Measurements from ENCODE around the gene SORCS1.
"Not testable (repeated sequence)": the region's sequence is repeated elsewhere in the genome, so short reads cannot be mapped to it uniquely, and the experiment has no call there.

Gene SORCS1

GRCh38 chr10:107037192-107038122 is 127.0 kb downstream of the SORCS1 start:
- no peak for DNase-seq

GRCh38 chr10:107033799-107034422 is 130.6 kb downstream of the SORCS1 start:
- no peak for DNase-seq

DNA sequence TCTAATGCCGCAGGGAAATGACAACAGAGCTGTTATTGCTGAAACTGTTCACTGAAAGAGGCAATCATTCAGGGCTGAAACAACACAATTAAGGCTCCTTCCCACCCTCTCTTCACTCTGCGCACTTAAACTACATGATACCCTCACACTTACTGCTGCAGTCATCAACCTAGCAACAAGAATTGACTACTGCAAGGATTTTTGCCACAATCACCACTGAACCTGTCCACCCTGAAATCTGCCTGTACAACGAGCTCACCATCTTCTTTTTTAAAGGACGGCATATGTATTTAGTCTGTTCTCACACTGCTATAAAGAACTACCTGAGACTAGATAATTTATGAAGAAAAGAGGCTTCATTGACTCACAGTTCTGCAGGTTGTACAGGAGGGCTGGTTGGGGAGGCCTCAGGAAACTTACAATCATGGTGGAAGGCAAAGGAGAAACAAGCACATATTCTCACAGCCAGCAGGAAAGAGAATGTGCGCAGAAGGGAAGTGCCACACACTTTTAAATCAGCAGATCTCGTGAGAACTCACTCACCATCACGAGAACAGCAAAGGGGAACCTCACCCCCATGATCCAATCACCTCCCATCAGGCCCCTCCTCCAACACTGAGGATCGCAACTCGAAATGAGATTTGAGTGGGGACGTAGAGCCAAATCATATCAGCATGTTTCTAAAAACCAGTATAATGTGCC is 131.7 kb downstream of the SORCS1 start:
- no peak for DNase-seq

DNA sequence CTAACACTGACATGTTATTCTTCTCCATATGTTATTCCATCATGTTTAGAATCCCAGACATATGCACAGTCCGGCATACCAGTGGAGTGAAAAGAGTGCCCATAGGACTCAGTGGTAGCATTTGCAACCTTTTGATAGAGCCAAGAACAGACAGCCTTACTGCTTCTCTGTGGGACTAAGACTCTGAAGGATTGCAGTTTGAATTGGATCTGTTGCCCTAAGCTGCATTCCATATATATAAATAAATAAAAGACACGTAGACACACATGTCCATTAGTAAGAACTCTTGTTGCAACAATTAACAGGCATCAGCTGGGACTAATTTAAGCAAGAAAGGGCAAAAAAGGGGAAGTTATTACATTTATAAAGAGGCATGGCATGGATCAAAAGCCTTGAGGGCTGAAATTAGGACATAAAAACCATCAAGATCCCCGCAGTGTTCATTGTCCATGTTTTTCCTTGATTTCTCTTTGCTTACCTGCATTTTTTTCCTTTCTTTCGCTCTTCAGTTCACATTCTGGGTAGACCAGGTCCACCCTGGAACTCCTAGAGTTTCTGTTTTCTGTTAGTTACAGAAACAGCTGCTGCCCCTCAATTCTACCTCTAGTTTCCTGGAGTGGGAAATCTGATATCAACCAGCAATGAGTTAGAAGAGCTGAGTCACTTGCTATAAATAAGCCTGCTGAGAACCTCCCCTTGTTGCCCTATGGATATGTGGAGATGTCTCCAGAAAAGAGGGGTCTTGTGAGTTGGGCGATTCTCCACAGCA is 132.4 kb downstream of the SORCS1 start:
- DNase-seq: no peak

GRCh38 chr10:107028236-107028635 is 136.3 kb downstream of the SORCS1 start:
- no peak for DNase-seq

DNA sequence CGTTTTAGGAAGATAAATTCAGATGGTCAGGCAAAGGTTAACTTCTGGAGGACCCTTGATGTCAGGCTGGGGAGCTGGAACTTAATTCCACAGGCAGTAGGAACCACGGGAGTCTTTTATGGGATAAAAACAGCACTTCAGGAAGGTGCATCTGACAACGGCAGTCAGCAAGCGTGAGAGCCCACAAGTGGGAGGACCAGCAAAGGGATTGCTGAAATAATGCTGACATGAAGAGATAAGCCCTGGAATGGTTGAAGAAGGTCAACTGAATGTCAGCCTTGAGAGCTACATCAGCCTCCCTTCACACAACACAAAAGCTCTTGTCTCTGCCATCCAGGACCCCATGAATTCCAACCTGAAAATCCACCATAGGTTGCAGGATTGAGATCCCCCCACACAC is 138.8 kb downstream of the SORCS1 start:
- DNase-seq: no peak

DNA sequence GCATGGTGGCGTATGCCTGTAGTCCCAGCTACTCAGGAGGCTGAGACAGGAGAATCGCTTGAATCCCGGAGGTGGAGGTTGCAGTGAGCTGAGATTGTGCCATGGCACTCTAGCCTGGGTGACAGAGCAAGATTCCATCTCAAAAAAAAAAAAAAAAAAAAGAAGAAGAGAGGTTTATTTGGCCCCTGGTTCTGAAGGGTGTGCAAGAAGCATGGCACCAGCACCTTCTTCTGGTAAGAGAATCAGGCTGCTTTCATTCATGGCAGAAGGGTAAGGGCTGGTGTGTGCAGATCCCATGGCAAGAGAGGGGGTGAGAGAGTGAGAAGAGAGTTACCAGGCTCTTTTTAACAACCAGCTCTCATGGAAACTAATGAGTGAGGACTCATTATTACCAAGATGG is 140.5 kb downstream of the SORCS1 start:
- DNase-seq: not testable (repeated sequence)

DNA sequence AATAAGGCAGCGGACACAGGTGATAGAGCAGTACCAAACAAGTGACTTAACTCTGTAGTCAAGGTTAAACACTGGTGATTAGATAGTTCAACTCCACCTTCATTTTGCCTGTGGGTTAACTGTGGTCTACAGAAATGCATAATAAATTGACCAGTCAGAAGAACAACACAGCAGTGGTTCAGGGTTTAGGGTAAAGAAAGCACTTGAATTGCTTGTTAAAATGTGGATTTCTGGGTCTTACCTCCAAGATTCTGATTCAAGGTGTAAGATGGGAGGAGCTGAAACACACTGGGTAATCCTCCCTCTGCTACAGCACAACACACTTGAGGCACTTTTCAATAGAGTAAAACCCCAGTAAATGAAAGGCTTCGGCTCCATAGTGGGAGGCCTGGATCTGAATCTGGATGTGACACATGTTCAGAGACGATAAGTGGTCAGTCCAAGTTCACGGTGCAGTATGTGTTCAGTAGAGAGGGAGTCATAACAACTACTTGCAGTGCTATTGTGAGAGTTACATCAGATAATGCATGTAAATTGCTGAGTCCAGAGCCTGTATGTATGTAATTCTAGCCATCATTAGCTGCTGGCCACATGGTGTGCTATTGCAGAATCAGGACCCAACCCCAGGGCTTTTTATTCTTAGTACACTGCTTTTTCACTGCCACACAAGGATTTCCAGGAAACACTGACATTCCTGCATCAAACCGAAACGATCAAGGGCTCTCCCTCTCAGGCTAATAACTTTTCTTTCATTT is 141.7 kb downstream of the SORCS1 start:
- DNase-seq: no peak

GRCh38 chr10:107019154-107019553 is 145.4 kb downstream of the SORCS1 start:
- DNase-seq: no peak

- DNase-seq: no peak
These were observed 151.1 kb downstream of the SORCS1 start for GRCh38 chr10:107013258-107014006.

DNA sequence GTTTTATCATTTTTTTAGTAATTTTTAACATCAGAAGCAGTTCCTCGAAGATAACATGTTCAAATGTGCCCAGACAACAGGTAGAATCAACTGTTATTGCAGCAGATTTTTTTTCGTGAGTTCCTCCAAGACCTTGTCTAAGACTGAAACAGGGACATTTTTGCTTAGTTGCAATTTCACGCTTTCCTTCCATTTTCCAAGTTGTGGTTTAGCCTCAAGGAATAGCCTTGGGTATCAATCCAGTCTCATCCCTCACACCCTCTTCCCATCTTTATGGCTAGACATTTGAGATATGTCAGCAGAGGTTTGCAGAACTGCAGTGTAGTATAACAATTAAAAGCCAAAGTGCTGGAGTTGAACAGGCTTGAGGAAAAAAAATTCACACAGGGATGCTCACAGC is 152.5 kb downstream of the SORCS1 start:
- DNase-seq: no peak

DNA sequence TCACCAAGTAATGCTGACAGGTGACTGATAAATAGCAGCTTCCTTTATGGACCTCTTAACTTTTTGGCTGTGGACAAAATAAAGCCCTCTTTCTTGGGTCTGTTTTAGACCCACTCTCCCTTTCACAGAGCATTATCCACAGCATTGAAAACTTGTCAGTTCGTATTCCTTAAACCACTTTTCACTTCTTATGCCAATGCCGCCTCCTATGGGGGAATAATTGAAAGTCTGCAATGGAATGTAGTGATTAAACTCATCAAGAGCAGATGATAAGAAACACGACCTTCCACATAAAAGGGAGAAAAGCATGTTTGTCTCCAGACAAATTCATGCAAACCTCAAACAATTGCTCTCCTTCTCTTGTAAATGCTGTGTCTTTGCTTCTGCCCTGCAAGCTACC is 153.4 kb downstream of the SORCS1 start:
- no peak for DNase-seq

DNA sequence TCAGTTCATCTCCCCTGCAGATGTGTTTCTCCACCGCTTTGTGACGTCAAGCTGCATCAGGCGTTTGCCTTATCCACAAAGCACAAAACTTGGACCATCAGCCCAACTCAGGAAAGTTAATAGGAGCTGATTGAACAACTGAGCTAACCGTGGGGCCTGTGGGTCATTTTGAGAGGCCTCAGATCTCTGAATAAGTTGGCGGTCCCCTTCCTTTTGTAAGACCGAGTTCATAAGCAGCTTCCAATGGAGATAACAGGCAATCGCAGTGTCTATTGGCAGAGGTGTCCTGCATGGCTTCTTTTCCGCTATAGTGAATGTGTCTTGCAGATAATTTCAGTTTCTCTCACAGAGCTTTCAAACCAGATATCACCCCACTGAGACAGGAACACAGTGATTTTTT is 154.0 kb downstream of the SORCS1 start:
- DNase-seq: no peak

DNA sequence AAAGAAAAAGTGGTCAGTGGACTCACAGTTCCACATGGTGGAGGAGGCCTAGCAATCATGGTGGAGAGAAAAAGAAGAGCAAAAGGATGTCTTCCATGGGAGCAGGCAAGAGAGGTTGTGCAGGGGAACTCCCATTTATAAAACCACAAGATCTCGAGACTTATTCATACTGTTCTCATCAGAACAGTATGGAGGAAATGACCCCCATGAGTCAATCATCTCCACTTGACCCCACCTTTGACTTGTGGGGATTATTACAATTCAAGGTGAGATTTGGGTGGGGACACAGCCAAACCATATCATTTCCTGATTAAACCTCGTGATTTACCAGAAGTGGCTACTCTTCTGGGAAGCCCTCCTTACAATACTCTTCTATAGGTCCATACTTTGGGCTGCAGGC is 160.1 kb downstream of the SORCS1 start:
- no peak for DNase-seq

GRCh38 chr10:107002068-107002467 is 162.4 kb downstream of the SORCS1 start:
- DNase-seq: no peak

DNA sequence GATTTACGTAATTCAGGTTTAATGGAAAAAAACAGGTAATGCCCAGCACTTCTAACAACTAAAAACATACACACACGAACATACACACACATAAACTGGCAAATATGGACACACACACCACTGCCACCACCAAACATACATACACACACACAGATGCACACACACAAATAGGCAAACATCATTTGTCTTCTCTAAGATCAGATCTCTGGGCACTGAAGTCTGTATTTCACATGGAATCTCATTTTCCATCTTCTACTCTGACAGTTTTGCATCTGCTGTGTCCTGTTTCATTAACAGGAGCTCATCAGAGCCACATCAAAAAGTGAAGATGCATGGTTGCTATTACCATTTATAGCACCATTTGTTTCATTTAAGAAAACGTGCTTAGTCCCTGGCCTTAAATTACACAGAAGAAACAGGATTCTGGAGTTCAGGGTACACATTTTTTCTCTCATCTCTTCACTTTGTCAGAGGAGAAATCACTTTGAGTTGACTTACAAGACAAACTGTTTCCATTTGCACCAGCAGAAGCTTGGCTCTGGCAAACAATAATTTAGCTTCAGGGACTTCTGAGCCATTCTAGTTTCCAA is 165.3 kb downstream of the SORCS1 start:
- DNase-seq: no peak

DNA sequence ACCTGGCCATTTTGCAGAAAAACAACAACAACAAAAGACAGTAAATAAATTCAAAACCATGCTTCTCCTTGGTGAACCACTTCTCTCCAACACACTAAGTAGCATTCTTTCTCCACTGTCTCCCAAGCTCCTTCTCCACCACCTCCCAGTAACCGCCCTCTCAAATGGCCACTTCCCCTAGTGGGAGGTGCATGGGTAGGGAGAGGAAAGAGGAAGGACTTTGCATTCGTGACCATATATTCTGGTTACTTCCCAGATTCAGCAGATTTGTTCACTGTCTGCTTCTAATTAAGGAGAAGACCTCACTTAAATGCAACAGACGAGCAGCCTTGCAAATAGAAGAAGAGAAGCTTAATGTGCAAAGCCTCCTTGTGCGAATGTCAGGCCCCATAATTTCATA is 166.8 kb downstream of the SORCS1 start:
- DNase-seq: no peak

DNA sequence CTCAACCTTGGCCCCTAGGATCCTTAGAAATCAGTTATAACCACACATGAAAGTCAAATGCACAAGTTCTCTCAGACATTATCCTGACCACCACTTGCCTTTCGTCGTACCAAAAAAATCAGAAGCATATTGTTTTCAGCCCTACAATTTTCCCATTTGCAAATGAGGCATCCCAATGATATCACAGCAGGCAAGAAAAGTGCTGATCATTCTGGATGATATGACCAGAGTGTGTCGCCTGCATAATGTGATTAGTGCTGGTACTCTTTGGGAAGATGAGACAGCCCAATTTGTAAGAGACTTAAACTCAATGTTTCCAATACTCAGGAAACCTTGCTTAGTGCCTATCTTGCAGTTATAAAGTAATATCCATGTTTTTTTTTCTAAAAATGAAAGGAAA is 168.0 kb downstream of the SORCS1 start:
- DNase-seq: no peak

DNA sequence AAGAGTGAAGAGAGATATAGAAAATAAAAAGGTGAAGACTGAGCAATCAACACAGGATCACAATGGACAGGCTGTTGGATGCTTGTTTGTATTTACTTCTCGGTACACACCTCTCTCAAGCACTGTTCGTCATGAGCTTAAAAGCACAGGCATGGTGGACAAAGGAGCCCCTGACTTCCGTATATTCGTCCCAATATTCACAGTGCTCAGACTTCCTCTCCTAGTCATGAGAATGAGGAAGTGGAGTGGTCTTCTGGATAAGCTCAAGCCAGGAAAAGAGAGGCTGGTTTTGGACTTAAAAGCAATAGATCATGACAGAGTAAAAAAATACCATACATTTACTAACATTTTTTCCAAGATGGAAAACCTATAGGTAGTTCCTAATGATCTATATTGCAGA is 172.5 kb downstream of the SORCS1 start:
- no peak for DNase-seq

GRCh38 chr10:106991091-106991490 is 173.4 kb downstream of the SORCS1 start:
- DNase-seq: no peak

- DNase-seq: no peak
These were observed 177.1 kb downstream of the SORCS1 start for GRCh38 chr10:106987362-106987761.
